Uterus (tissue), 2 donors: Measurements from ENCODE around the gene SPRY2.

Source experiments
- POLR2A ChIP-seq, 2 donors: fragments of 450-650 bp; IDR thresholded peaks; one replicate each; pipeline ENCODE4 v1.6.1; 2016; ENCODE audit warnings: antibody characterized with exemption in 2 of 2, mild to moderate bottlenecking in 1 of 2, moderate library complexity in 1 of 2
- TF ChIP-seq, protein P1 (sequence below), 4 experiments: fragments of 200-600 bp in 2 of 4; fragments of 450-650 bp in 2 of 4; sonication (generic) in 2 of 4; IDR thresholded peaks; one replicate each; pipeline ENCODE4 v1.5.1; 2016 to 2019; ENCODE audit warnings: antibody characterized with exemption in 4 of 4, mild to moderate bottlenecking in 2 of 4, moderate library complexity in 1 of 4

DNA sequence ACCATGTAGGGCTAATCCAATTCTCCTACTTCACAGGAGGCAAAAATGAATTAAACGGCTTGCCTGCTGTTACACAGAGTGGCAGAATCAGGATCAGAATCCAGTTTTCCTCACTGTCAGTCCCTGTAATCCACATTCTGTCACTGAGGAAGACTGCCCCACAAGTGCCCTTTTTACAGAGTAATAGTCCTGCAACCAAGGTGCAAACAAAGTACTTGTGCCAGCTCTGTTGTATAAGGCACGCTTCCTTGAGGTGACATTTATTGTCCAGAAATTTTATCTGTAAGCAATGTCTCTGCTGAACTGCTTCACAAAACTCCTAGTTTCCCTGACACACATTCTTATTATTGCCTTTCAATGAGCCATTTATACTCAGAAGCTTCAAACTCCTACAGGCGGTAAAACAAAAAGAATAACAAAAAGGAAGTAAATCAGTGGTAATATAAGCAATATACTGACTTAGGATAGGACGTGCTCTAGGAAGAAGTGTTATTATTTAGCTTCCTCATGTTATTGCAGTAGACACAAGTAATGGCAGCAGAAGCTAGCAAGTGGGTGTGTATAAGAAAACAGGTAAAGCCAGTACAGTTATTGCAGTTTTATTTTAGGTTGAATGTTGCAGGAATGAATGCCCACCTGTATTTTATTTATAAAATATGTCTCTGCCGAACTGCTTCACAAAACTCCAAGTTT lies 28.8 kb downstream of the SPRY2 start:
- TF ChIP-seq, protein P1, sequence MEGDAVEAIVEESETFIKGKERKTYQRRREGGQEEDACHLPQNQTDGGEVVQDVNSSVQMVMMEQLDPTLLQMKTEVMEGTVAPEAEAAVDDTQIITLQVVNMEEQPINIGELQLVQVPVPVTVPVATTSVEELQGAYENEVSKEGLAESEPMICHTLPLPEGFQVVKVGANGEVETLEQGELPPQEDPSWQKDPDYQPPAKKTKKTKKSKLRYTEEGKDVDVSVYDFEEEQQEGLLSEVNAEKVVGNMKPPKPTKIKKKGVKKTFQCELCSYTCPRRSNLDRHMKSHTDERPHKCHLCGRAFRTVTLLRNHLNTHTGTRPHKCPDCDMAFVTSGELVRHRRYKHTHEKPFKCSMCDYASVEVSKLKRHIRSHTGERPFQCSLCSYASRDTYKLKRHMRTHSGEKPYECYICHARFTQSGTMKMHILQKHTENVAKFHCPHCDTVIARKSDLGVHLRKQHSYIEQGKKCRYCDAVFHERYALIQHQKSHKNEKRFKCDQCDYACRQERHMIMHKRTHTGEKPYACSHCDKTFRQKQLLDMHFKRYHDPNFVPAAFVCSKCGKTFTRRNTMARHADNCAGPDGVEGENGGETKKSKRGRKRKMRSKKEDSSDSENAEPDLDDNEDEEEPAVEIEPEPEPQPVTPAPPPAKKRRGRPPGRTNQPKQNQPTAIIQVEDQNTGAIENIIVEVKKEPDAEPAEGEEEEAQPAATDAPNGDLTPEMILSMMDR (IDR thresholded peaks at IDR 0.05) = no peak
- TF ChIP-seq POLR2A (IDR thresholded peaks at IDR 0.05) = no peak
